ENCODE data around the gene M1AP.

The M1AP gene

DNA sequence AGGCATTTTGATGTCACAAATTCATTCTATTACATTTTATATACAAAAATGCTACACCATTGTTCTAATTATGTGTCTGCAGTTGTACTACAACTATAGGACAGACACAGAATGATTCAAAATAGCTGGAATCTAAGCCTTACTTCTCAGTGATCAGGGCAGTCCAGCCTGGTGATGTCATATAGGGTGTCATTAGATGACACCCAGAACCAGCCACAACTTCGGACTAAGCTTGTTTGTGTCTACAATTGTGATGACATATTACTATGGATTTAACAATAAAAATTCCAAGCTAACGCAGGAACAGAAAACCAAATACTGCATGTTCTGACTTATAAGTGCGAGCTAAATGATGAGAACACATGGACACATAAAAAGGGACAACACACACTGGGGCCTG, 31.0 kb downstream of the M1AP start:
- Histone ChIP-seq H3K36me3 (replicated peaks; ENCODE audit: insufficient read depth, low read length) (no peaks in the 10 kb centered on the region), H3K4me2 (ENCODE audit: low read depth, low read length) (no peak overlapping the region), H3K9ac (ENCODE audit: low read length) (no peak overlapping the region), H3K27ac (ENCODE audit: low read length) (no peak overlapping the region), H3K9me3 (replicated peaks; ENCODE audit: insufficient read depth, low read length) (no peaks in the 10 kb centered on the region), H3K4me3 (ENCODE audit: low read length) (no peak overlapping the region), H3K9me2 (replicated peaks; ENCODE audit: insufficient read depth, low read length) (no peaks in the 10 kb centered on the region), H3K27me3 (replicated peaks; ENCODE audit: insufficient read depth, low read length) (no peaks in the 10 kb centered on the region), H3F3A (ENCODE audit: insufficient read depth, low read length) (no peaks in the 10 kb centered on the region), H3K4me1 (ENCODE audit: low read length) (peaks cover 11% of the 10 kb centered on the region; the same call in 1 of the 2 replicates), H2AFZ (ENCODE audit: low read length) (no peak overlapping the region), H3K79me2 (ENCODE audit: low read length) (no peaks in the 10 kb centered on the region), H4K20me1 (ENCODE audit: insufficient read depth, low read length) (no peaks in the 10 kb centered on the region)
- no peak for DNase-seq
- no peak for TF ChIP-seq EZH2 (optimal IDR thresholded peaks at IDR 0.05; ENCODE audit: low read depth, low read length)
- TF ChIP-seq EZH2phosphoT487 (IDR thresholded peaks at IDR 0.05; ENCODE audit: low read length): no peak
- TF ChIP-seq, protein P1, sequence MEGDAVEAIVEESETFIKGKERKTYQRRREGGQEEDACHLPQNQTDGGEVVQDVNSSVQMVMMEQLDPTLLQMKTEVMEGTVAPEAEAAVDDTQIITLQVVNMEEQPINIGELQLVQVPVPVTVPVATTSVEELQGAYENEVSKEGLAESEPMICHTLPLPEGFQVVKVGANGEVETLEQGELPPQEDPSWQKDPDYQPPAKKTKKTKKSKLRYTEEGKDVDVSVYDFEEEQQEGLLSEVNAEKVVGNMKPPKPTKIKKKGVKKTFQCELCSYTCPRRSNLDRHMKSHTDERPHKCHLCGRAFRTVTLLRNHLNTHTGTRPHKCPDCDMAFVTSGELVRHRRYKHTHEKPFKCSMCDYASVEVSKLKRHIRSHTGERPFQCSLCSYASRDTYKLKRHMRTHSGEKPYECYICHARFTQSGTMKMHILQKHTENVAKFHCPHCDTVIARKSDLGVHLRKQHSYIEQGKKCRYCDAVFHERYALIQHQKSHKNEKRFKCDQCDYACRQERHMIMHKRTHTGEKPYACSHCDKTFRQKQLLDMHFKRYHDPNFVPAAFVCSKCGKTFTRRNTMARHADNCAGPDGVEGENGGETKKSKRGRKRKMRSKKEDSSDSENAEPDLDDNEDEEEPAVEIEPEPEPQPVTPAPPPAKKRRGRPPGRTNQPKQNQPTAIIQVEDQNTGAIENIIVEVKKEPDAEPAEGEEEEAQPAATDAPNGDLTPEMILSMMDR (IDR thresholded peaks at IDR 0.05; ENCODE audit: low read length): no peak

DNA sequence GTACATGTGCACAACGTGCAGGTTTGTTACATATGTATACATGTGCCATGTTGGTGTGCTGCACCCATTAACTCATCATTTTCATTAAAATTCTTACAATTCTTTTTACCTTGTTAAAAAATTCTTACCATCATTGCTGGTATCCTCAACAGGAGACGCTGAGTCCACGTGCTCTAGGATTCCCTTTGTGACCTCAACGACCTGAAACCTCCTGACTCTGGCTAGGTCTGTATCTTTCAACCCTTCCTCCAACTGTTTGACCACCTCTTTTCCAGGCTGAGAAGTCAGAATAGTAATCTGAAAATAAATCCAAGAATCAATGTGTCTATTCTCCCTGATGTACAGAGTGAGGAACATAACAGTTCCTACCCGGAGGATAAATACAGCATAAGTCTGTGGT, 41.2 kb downstream of the M1AP start:
- H3K9ac ChIP-seq (ENCODE audit: low read length): no peak overlapping the region
- no peaks in the 10 kb centered on the region for H4K20me1 ChIP-seq (ENCODE audit: insufficient read depth, low read length)
- DNase-seq: no peak
- H2AFZ ChIP-seq (ENCODE audit: low read length): no peak overlapping the region
- no peaks in the 10 kb centered on the region for H3F3A ChIP-seq (ENCODE audit: insufficient read depth, low read length)
- H3K4me1 ChIP-seq (ENCODE audit: low read length): no peaks in the 10 kb centered on the region
- H3K9me3 ChIP-seq (replicated peaks; ENCODE audit: insufficient read depth, low read length): no peaks in the 10 kb centered on the region
- H3K79me2 ChIP-seq (ENCODE audit: low read length): no peaks in the 10 kb centered on the region
- no peaks in the 10 kb centered on the region for H3K36me3 ChIP-seq (replicated peaks; ENCODE audit: insufficient read depth, low read length)
- no peak overlapping the region for H3K4me2 ChIP-seq (ENCODE audit: low read depth, low read length)
- no peaks in the 10 kb centered on the region for H3K9me2 ChIP-seq (replicated peaks; ENCODE audit: insufficient read depth, low read length)
- TF ChIP-seq, protein P1 (IDR thresholded peaks at IDR 0.05; ENCODE audit: low read length): no peak
- TF ChIP-seq EZH2 (optimal IDR thresholded peaks at IDR 0.05; ENCODE audit: low read depth, low read length) (no peak), EZH2phosphoT487 (IDR thresholded peaks at IDR 0.05; ENCODE audit: low read length) (no peak)
- H3K27ac ChIP-seq (ENCODE audit: low read length): no peak overlapping the region
- no peak overlapping the region for H3K4me3 ChIP-seq (ENCODE audit: low read length)
- no peaks in the 10 kb centered on the region for H3K27me3 ChIP-seq (replicated peaks; ENCODE audit: insufficient read depth, low read length)

DNA sequence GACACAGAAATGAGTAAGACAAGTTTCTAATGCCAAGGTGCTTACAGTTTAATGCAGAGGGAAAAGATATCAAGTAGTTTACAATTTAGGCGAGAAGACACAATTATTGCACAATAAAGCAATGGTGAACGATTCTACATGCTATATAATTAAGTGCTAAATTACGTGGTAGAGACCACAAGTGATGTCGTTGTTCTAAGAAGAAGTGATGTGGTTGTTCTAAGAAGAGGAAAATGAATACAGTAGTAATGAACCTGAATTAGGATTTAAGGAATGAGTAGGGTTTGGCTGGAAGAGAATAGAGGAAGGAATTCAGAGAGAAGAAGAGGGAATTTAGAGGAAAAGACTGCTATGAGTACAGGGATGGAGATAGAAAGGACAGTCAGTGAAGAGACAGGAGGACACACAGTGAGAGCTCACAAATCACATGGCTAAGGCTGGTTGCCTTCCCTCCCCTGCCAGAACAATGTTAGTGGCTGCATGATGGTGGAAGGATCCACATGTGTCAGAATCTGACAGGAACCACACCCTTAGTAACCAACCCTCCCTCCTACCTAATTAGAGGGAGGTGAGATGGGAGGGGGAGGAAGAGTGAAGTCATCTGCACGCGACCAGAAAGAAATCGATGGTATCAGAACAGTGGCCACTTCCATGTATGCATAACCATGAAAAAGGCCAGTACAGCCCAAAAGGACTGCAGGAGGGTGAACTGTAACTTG, 44.7 kb downstream of the M1AP start:
- Histone ChIP-seq H2AFZ (ENCODE audit: low read length) (no peak overlapping the region), H3K4me1 (ENCODE audit: low read length) (no peaks in the 10 kb centered on the region), H3K9ac (ENCODE audit: low read length) (no peak overlapping the region), H3K4me2 (ENCODE audit: low read depth, low read length) (no peak overlapping the region), H3F3A (ENCODE audit: insufficient read depth, low read length) (no peaks in the 10 kb centered on the region), H4K20me1 (ENCODE audit: insufficient read depth, low read length) (no peaks in the 10 kb centered on the region), H3K4me3 (ENCODE audit: low read length) (no peak overlapping the region), H3K27ac (ENCODE audit: low read length) (no peak overlapping the region), H3K79me2 (ENCODE audit: low read length) (no peaks in the 10 kb centered on the region), H3K36me3 (replicated peaks; ENCODE audit: insufficient read depth, low read length) (no peaks in the 10 kb centered on the region), H3K27me3 (replicated peaks; ENCODE audit: insufficient read depth, low read length) (no peaks in the 10 kb centered on the region), H3K9me3 (replicated peaks; ENCODE audit: insufficient read depth, low read length) (no peaks in the 10 kb centered on the region), H3K9me2 (replicated peaks; ENCODE audit: insufficient read depth, low read length) (no peaks in the 10 kb centered on the region)
- DNase-seq: no peak
- TF ChIP-seq EZH2 (optimal IDR thresholded peaks at IDR 0.05; ENCODE audit: low read depth, low read length) (no peak), EZH2phosphoT487 (IDR thresholded peaks at IDR 0.05; ENCODE audit: low read length) (no peak)
- TF ChIP-seq, protein P1 (IDR thresholded peaks at IDR 0.05; ENCODE audit: low read length): no peak

Data from MM.1S (cell line).